Calu3 (cell line): Measurements from ENCODE around the gene THBS2. TPM values are rescaled to one million over a fixed set of nuclear protein-coding genes. Genes with fewer than 3 reads are reported as not detected.

Experiments used
- BruUV-seq: library from RNA; stranded (reverse); fragments of 400-500 nt; replicated peaks from 2 replicates; lab custom pipeline; 2021; lab: Mats Ljungman, UMichigan
- CTCF ChIA-PET: fragments of 300-600 bp; sonication (Branson Sonifier 250); formaldehyde crosslinking; loops from one replicate; lab custom pipeline; 2022; ENCODE audit warnings: antibody characterized with exemption; lab: Charles Lee
- DNase-seq: peaks from one replicate; pipeline ENCODE4 v3.0.0; 2022
- H3K27ac Mint-ChIP-seq: one replicate; pipeline ENCODE4 v1.8.0; 2022; ENCODE audit warnings: mixed read lengths; ENCODE audit not compliant: unreplicated experiment
- H3K27me3 Mint-ChIP-seq: one replicate; pipeline ENCODE4 v1.8.0; 2022; ENCODE audit warnings: mixed read lengths; ENCODE audit not compliant: unreplicated experiment
- H3K36me3 Mint-ChIP-seq: one replicate; pipeline ENCODE4 v1.8.0; 2022; ENCODE audit warnings: mild to moderate bottlenecking, moderate library complexity, mixed read lengths; ENCODE audit not compliant: insufficient read depth, unreplicated experiment
- H3K4me1 Mint-ChIP-seq: one replicate; pipeline ENCODE4 v1.8.0; 2022; ENCODE audit warnings: mild to moderate bottlenecking, low read depth, mixed read lengths; ENCODE audit not compliant: unreplicated experiment
- H3K4me3 Mint-ChIP-seq: one replicate; pipeline ENCODE4 v1.8.0; 2022; ENCODE audit warnings: mild to moderate bottlenecking, low read depth, moderate library complexity, mixed read lengths; ENCODE audit not compliant: unreplicated experiment
- H3K9me3 Mint-ChIP-seq: one replicate; pipeline ENCODE4 v1.8.0; 2022; ENCODE audit warnings: low read depth, mixed read lengths; ENCODE audit not compliant: unreplicated experiment
- intact Hi-C: fragments of 100-400 bp; cut with micrococcal nuclease; formaldehyde crosslinking; loops from one replicate; pipeline ENCODE4 v1.10.0; 2022; ENCODE audit not compliant: unreplicated experiment
- total RNA-seq: library from RNA; stranded (reverse); gene quantifications from 2 replicates; pipeline ENCODE4 v1.2.3, GENCODE V29; 2022
- TF ChIP-seq, protein P1 (sequence below): fragments of 200-600 bp; IDR thresholded peaks from one replicate; pipeline ENCODE4 v1.8.0; 2022; ENCODE audit warnings: antibody characterized with exemption; ENCODE audit not compliant: unreplicated experiment

Gene THBS2
- total RNA-seq, 1 experiment from 2014 or later: not detected

DNA sequence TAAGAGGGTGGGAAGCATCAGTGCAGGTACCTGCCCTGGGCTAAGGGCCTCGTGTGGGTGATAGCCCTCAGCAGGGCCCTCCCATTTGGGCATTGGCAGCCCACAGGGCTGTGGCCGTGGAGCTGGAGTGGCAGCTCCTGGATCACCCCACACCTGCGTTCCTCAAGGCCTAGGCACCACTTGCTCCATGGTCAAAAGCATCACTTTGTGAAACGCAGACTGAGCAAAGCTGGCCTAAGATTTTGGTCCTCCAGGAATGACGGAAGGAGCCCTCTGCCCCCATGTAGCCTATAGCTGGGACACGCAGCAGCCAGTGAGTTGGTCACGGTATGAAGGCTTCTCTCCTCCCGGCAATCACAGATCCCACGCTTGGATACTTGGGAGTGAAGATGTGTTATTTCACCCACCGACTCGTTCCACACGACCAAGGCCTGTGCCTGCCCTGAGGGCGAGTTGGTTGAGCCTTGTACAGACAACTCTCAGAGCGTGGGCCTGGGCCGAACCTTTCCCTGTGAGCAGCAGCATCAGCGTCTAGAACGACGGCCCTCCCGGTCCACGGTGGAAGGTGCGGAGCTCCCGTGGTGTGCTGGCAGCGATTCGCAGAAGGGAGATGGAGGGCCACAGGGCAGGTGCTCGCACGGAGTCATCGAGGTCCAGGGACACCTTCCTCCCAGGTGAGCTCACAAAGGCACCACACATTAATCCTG lies 39.7 kb downstream of the THBS2 start:
- CTCF ChIA-PET: no interaction called here
- no peaks in the 10 kb centered on the region for H3K36me3 Mint-ChIP-seq
- intact Hi-C loops: loop anchor here (5.0 kb wide), 1 partner anchor 78 kb away; no protein-coding TSS in a partner anchor
- no peaks in the 10 kb centered on the region for H3K27me3 Mint-ChIP-seq
- DNase-seq: no peak
- TF ChIP-seq, protein P1, sequence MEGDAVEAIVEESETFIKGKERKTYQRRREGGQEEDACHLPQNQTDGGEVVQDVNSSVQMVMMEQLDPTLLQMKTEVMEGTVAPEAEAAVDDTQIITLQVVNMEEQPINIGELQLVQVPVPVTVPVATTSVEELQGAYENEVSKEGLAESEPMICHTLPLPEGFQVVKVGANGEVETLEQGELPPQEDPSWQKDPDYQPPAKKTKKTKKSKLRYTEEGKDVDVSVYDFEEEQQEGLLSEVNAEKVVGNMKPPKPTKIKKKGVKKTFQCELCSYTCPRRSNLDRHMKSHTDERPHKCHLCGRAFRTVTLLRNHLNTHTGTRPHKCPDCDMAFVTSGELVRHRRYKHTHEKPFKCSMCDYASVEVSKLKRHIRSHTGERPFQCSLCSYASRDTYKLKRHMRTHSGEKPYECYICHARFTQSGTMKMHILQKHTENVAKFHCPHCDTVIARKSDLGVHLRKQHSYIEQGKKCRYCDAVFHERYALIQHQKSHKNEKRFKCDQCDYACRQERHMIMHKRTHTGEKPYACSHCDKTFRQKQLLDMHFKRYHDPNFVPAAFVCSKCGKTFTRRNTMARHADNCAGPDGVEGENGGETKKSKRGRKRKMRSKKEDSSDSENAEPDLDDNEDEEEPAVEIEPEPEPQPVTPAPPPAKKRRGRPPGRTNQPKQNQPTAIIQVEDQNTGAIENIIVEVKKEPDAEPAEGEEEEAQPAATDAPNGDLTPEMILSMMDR: no peak
- BruUV-seq: no TSS peak
- peaks cover 7% of the 10 kb centered on the region for H3K9me3 Mint-ChIP-seq
- no peak overlapping the region for H3K27ac Mint-ChIP-seq
- H3K4me1 Mint-ChIP-seq: peaks cover 31% of the 10 kb centered on the region
- no peak overlapping the region for H3K4me3 Mint-ChIP-seq

DNA sequence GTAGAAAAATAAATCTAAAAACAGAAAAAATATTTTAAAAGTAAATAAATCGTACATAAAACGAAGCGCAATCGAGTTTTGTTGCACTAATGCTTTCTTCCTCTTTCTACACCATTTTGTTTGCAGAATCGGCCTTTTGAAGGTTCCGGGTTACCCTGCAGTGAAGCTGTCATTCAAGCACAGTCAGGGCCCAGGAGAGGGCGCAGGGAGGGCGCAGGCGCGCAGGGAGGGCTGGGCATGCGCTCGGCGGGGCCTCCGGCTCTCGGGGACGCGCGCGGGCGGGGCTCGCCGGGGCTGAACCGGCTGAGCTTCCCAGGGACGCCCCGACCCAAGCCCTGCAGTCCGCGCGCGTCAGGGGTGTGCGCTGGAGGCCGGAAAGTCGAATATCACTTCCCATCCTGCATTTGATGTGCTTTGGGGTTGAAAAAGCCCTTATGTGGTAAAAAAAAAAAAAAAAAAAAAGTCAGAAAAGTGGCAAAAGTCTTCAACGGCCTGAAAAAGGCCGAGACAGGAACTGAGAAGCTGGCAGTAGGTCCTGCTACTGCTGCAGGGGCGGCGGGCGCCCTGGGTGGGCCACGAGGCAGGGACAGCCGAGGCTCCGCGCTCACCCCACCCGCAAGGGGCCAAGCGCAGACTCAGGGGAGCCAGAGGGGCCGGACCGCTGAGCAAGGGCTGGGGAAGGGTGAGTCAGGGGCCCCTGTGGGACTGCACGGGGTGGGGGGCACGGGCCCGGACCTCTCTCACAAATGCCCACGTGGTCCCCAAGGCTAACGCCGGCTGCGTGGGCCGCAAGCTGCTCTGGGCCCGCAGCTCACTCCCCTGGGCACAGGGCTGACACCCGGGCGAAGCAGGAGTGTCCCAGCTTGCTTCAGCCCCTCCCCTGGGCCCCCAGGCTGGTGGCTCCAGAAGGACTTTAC lies 40.5 kb downstream of the THBS2 start:
- intact Hi-C loops: loop anchor here (5.0 kb wide), 1 partner anchor 79 kb away; no protein-coding TSS in a partner anchor
- BruUV-seq: no TSS peak
- no peaks in the 10 kb centered on the region for H3K27me3 Mint-ChIP-seq
- peaks cover 39% of the 10 kb centered on the region for H3K4me1 Mint-ChIP-seq
- H3K9me3 Mint-ChIP-seq: peaks cover 2% of the 10 kb centered on the region
- H3K4me3 Mint-ChIP-seq: peak overlapping the region; percentile 34
- TF ChIP-seq, protein P1: peak; percentile 34
- DNase-seq: peak; percentile 96
- H3K27ac Mint-ChIP-seq: no peak overlapping the region
- CTCF ChIA-PET: interaction anchor here (0.7 kb wide), 1 partner anchor 25 kb away, joined by 5 read pairs; no protein-coding TSS in a partner anchor
- H3K36me3 Mint-ChIP-seq: no peaks in the 10 kb centered on the region

DNA sequence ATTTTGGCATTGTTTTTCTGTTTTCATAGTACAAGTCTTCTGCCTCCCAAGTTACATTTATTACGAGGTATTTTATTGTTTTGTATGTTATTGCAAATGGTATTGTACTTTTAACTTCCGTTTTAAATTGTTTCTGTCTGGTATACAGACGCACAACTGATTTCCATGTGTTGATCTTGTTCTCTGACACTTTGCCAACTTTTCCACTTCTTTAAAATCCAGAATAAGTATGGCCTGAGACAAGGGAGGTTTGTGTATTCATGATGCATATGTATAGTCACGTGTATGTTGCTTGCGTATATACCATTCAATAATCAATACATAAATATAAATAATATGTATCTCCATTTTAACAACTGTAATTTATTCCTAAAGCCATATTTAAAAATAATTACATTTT lies 41.2 kb downstream of the THBS2 start:
- H3K27me3 Mint-ChIP-seq: no peaks in the 10 kb centered on the region
- CTCF ChIA-PET: interaction anchor here (0.7 kb wide), 1 partner anchor 24 kb away, joined by 5 read pairs; no protein-coding TSS in a partner anchor
- H3K4me3 Mint-ChIP-seq: no peak overlapping the region
- H3K36me3 Mint-ChIP-seq: no peaks in the 10 kb centered on the region
- no peak for DNase-seq
- H3K9me3 Mint-ChIP-seq: peaks cover 5% of the 10 kb centered on the region
- intact Hi-C loops: loop anchor here (5.0 kb wide), 1 partner anchor 80 kb away; no protein-coding TSS in a partner anchor
- H3K4me1 Mint-ChIP-seq: peaks cover 40% of the 10 kb centered on the region
- BruUV-seq: no TSS peak
- H3K27ac Mint-ChIP-seq: no peak overlapping the region
- TF ChIP-seq, protein P1: no peak

DNA sequence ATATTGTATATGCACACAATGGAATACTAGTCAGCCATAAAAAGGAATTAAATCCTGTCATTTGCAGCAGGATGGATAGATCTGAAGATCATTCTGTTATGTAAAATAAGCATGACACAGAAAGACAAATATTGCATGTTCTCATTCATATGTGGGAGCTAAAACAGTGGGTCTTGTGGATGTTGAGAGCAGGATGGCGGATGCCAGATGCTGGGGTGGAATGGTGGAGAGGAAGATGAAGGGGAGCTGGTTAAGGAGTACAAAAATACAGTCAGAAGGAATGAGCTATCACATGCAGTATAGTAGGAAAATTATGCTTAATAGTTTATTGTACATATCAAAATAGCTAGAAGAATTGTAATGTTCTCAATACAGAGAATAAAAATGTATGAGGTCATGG lies 41.8 kb downstream of the THBS2 start:
- no TSS peak for BruUV-seq
- no peak overlapping the region for H3K27ac Mint-ChIP-seq
- DNase-seq: no peak
- CTCF ChIA-PET: no interaction called here
- H3K4me3 Mint-ChIP-seq: no peak overlapping the region
- H3K9me3 Mint-ChIP-seq: peaks cover 5% of the 10 kb centered on the region
- H3K36me3 Mint-ChIP-seq: no peaks in the 10 kb centered on the region
- intact Hi-C loops: loop anchor here (5.0 kb wide), 1 partner anchor 80 kb away; no protein-coding TSS in a partner anchor
- TF ChIP-seq, protein P1: no peak
- H3K27me3 Mint-ChIP-seq: no peaks in the 10 kb centered on the region
- peaks cover 40% of the 10 kb centered on the region for H3K4me1 Mint-ChIP-seq
